Activated T-cell treated with anti-CD3 and anti-CD28 coated beads, Interleukin-2, amount 50 U/mL, for 1 hour (primary cell): ENCODE results near the gene CEMP1.
A peak's percentile ranks its signal among the peaks of the same experiment; 100 is the strongest.
"Not testable (repeated sequence)": the region's sequence is repeated elsewhere in the genome, so short reads cannot be mapped to it uniquely, and the experiment has no call there.

Source experiments
- DNase-seq: peaks from one replicate; pipeline ENCODE4 v3.0.0-alpha.2; 2020

The CEMP1 gene

GRCh38 chr16:2535625-2536013 lies 4.4 kb upstream of the CEMP1 start:
- no peak for DNase-seq

- not testable (repeated sequence) for DNase-seq
These were observed 3.1 kb upstream of the CEMP1 start for GRCh38 chr16:2534335-2534734.

- DNase-seq: no peak
These were observed 2.7 kb upstream of the CEMP1 start for GRCh38 chr16:2533912-2534311.

- not testable (repeated sequence) for DNase-seq
These were observed 2.0 kb upstream of the CEMP1 start for GRCh38 chr16:2533142-2533755.

DNA sequence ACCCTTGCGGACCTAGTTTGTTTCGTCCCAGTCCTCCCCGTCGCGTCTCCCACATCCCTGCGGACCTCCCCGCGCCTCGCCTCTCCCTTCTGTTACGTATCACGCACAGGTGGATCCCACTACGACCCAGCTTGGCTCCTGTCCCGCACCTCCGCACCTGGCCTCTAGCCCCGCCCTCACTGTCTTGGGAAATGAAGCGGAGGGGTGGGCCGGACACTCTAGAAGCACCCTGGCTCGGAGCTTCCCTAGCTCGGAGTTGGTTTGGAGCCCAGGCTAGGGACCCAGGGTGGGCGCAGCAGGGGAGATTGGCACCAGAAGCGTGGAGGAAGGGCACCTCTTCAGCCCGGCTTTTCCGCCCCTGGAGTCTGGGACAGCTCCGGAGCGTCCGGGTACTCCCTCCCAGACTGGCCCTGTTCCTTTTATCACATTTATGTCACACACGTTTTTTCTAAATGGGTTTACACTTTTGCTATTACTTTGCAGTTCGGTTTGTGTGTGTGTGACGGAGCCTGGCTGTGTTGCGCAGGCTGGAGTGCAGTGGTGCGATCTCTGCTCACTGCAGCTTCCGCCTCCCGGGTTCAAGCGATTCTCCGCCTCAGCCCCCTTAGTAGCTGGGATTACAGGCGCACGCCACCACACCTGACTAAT lies 1.4 kb upstream of the CEMP1 start:
- DNase-seq: peak; percentile 63

DNA sequence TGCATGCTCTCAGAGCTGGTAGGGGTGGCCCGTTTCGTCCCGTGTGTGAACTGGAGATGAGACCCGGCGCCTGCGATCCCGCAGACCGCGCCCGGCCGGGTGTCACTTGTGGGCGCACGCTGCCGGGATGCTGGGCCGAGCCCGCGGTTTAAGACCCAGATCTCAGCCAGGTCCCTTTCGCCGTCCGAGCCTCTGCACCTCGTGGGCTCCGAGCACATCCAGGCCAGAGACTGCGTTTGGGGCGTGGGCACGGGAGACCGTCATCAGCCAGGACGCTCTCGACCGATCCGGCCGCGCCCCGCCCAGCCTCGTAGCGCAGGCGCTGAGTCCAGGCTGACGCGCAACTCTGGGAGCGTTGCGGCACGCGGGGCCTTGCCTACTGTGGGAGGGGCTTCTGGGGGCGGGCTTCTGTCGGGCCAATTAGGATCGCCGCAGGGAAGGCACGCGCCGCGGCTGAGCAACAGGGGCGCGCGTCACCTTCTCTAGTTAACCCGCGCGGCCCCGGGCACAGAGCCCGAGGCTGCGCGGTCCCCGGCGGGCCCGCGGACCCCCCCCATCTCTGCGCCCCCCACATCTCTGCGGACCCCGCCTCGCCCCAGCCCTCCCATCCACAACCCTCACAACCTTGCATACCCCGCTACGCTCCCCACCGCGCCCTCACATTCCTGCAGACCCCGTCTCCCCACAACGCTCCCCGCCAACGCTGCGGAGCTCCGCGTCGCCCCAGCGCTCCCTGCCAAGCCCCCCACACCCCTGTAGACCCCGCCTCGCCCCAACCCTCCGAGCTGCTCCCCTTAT lies 687 bp upstream of the CEMP1 start:
- peak; percentile 95 for DNase-seq

- no peak for DNase-seq
These were observed 434 bp downstream of the CEMP1 start for GRCh38 chr16:2530629-2531318.

- DNase-seq: no peak
These were observed 1.1 kb downstream of the CEMP1 start for GRCh38 chr16:2529961-2530628.

DNA sequence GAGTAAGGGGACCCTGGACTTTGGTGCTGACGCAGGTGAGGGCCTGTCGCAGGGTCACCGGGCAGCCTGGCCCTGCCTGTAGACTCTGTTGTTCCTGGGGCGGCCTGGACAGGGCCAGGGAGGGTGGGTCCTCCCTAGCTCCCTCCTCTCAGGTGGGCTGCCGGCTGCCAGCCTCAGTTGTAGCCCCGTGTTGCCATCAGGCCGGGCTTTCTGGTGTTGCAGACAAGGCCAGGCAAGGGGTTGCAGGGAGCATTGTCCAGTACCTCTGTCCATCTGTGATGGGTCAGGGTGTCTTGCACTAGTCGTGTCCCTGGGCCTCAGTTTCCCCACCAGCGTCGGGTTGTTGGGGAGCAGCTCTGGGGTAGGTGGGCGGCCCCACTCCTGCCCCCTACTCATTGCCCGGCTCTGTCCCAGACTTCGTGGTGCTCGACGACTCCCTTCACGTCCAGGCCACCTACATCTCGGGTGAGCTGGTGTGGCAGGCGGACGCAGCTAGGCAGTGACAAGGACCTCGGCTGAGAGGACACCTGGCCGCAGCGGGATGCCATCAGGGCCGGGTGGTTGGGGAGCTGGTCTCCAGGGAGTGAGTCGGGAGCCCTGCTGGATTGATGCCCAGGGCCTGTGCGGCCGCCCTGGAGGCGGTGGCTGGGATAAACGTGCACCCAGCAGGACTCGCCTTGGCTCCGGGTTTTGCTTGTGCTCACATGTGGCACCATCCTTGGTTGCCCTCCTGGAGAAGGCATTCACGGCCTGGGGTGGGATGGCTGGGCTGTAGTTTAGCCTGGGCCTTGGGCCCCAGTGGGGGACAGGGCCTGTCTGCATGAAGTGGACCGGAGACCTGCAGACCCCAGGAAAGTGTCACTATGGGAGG lies 1.9 kb downstream of the CEMP1 start:
- no peak for DNase-seq

DNA sequence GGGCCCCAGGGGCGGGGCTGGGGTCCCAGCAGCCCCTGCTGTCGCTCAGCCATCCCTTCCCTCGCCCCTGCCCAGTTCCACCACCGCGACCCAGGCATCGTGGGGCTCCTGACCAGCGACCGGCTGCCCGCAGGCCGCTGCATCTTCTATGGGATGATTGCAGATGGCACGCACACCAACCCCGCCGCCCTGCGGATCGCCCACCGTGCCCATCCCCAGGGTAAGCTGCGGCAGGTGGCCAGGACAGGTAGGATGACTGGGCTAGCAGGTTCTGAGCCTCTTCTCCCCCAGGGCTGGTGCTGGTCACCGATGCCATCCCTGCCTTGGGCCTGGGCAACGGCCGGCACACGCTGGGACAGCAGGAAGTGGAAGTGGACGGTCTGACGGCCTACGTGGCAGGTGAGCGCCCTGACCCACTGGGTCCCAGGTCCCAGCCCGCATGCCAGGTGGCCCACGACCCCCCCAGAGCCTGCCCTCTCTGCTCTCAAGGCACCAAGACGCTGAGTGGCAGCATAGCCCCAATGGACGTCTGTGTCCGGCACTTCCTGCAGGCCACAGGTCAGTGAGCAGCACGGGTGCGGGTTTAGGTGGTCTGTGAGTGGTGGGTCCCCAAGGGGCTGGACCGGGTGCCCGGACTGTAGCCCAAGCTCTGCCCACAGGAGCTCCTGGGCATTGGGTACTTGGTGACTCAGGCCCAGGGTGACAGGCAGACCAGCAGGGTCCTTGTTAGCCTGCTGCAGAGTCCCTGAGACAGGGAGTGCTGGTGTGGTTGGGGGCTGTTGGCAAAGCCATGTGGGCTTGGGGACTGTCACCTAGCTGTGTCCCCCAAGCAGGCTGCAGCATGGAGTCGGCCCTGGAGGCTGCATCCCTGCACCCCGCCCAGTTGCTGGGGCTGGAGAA lies 2.8 kb downstream of the CEMP1 start:
- no peak for DNase-seq

DNA sequence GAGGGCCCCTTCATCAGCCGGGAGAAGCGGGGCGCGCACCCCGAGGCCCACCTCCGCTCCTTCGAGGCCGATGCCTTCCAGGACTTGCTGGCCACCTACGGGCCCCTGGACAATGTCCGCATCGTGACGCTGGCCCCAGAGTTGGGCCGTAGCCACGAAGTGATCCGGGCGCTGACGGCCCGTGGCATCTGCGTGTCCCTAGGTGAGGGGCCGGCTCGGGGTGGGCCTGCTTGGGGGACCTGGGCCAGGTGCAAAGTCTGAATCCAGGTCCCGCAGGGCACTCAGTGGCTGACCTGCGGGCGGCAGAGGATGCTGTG lies 3.5 kb downstream of the CEMP1 start:
- no peak for DNase-seq

DNA sequence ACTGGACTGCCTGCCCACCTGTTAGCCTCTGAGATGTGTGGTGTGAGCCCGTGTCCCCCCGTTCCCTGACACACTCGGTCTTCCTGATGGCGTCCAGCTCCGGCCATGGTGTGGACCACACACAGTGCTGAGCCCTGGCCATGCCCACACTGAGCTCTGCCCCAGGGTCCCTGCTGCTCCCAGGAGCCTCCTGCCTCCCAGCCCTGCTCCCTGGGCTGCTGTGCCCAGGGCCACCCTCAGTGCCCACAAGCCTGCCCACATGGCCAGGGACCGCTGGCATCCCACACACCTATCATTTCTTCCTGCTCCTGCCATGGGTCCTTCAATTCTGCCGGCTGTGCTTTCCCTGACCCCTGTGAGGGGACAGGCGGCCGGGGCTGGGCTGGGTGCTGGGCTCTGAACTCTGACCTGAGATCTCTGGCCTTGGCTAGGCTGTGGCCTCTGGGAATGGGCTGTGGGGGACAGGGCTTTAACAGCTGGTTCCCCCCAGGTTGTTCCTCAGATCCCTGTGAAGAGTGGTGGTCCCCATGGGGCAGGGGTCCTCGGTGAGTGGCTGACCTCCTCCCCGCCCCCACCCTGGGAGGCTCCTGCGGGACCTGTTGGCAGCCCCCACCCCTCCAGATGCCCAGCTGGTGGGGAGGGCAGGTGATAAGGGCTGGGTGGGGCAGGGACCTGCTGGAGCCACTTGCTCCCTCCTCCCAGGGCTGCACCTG lies 4.0 kb downstream of the CEMP1 start:
- DNase-seq: no peak

GRCh38 chr16:2526135-2526534 lies 5.1 kb downstream of the CEMP1 start:
- DNase-seq: no peak

GRCh38 chr16:2524339-2524938 lies 6.8 kb downstream of the CEMP1 start:
- no peak for DNase-seq

DNA sequence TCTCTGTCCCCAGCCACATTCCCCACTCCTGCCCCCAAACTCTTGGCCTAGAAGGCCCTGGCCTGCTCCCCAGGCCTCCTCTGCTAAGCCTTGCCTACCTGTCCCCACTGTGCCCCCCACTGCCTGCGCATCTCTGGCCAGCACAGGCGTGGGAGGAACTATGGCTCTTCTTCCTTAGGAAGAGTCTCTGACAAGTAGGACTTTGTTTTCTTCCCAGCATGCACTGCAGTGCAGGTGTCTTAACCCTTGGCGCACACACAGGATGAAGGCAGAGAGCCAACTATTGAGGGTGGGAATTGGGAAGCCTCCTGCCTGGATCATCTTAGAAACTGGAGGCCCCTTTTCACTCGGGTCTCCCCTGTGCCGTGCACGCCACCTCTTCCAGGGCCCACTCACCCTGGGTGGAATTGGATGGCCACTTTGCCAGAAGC lies 7.4 kb downstream of the CEMP1 start:
- DNase-seq: no peak

GRCh38 chr16:2520784-2521531 lies 10.2 kb downstream of the CEMP1 start:
- DNase-seq: peak; percentile 67

GRCh38 chr16:2520097-2520783 lies 11.0 kb downstream of the CEMP1 start, which contains the start of gene AMDHD2:
Gene AMDHD2, plus strand, starts transcription at chr16:2520371. Its CDS starts 88 bp downstream, at chr16:2520459.
- peak; percentile 88 for DNase-seq

- DNase-seq: no peak
These were observed 11.5 kb downstream of the CEMP1 start for GRCh38 chr16:2519711-2520080.
